GM23248 (cell line): ENCODE results near the gene ARFGAP1. TPM values are rescaled to one million over a fixed set of nuclear protein-coding genes. Genes with fewer than 3 reads are reported as not detected.

Experiments
- DNase-seq: peaks from one replicate; pipeline ENCODE4 v3.0.0-alpha.2; 2015
- H2AFZ ChIP-seq: fragments of 200-600 bp; sonication (generic); 2 replicates; pipeline ENCODE4 v1.6.1; 2016; ENCODE audit warnings: antibody characterized with exemption
- H3F3A ChIP-seq: fragments of 200-600 bp; sonication (generic); 2 replicates; pipeline ENCODE4 v1.6.1; 2016; ENCODE audit warnings: mild to moderate bottlenecking, antibody characterized with exemption, mixed run types; ENCODE audit not compliant: insufficient read depth
- H3K27ac ChIP-seq: fragments of 200-600 bp; sonication (generic); 2 replicates; pipeline ENCODE4 v1.5.1; 2016; ENCODE audit warnings: mild to moderate bottlenecking
- H3K27me3 ChIP-seq: fragments of 200-600 bp; sonication (generic); replicated peaks from 2 replicates; pipeline ENCODE4 v1.6.1; 2016; ENCODE audit warnings: mild to moderate bottlenecking; ENCODE audit not compliant: insufficient read depth
- H3K36me3 ChIP-seq: fragments of 200-600 bp; sonication (generic); 2 replicates; pipeline ENCODE4 v1.6.1; 2016; ENCODE audit warnings: low read depth, mild to moderate bottlenecking
- H3K4me1 ChIP-seq: fragments of 200-600 bp; sonication (generic); 2 replicates; pipeline ENCODE4 v1.6.1; 2016; ENCODE audit warnings: mild to moderate bottlenecking; ENCODE audit not compliant: insufficient read depth
- H3K4me2 ChIP-seq: fragments of 200-600 bp; sonication (generic); one replicate; pipeline ENCODE4 v1.6.1; 2016; ENCODE audit warnings: mild to moderate bottlenecking; ENCODE audit not compliant: unreplicated experiment
- H3K4me3 ChIP-seq: fragments of 200-600 bp; sonication (generic); 2 replicates; pipeline ENCODE4 v1.5.1; 2016; ENCODE audit warnings: mild to moderate bottlenecking
- H3K79me2 ChIP-seq: fragments of 200-600 bp; sonication (generic); 2 replicates; pipeline ENCODE4 v1.6.1; 2016; ENCODE audit warnings: mild to moderate bottlenecking; ENCODE audit not compliant: insufficient read depth
- H3K9ac ChIP-seq: fragments of 200-600 bp; sonication (generic); 2 replicates; pipeline ENCODE4 v1.6.1; 2016; ENCODE audit warnings: mild to moderate bottlenecking
- H3K9me2 ChIP-seq: fragments of 200-600 bp; sonication (generic); 2 replicates; pipeline ENCODE4 v1.6.1; 2016; ENCODE audit warnings: mixed run types, mild to moderate bottlenecking, moderate library complexity; ENCODE audit not compliant: insufficient read depth
- H3K9me3 ChIP-seq: fragments of 200-600 bp; sonication (generic); one replicate; pipeline ENCODE4 v1.6.1; 2017; ENCODE audit warnings: low read depth
- H4K20me1 ChIP-seq: fragments of 200-600 bp; sonication (generic); 2 replicates; pipeline ENCODE4 v1.6.0; 2016; ENCODE audit not compliant: insufficient read depth
- EZH2 ChIP-seq: fragments of 200-600 bp; sonication (generic); IDR thresholded peaks from 2 replicates; pipeline ENCODE4 v1.6.1; 2018; ENCODE audit warnings: antibody characterized with exemption, mild to moderate bottlenecking; ENCODE audit not compliant: insufficient read depth, poor library complexity, severe bottlenecking
- EZH2phosphoT487 ChIP-seq: fragments of 200-600 bp; sonication (generic); IDR thresholded peaks from 2 replicates; pipeline ENCODE4 v1.6.1; 2018; ENCODE audit warnings: antibody characterized with exemption, moderate library complexity, mild to moderate bottlenecking, low read depth; ENCODE audit not compliant: insufficient read depth
- WGBS, 2 experiments: methylation state at CpG; one replicate each; pipeline ENCODE4 v1.1.6; 2015 to 2017; ENCODE audit warnings: low lambda C conversion rate in 2 of 2, low coverage in 1 of 2; ENCODE audit errors: missing lambda C conversion rate in 2 of 2; 5-methylcytosine and 5-hydroxymethylcytosine counted together
- in situ Hi-C: fragments of 300-500 bp; cut with MboI; formaldehyde crosslinking; loops from 2 replicates; pipeline ENCODE4 v1.15.0; 2020
- polyA plus RNA-seq: library from polyadenylated mRNA; unstranded; fragments of >200 nt; fragmentation: Nextera tagmentation; extraction: Ambion mirVana; gene quantifications from 2 replicates; pipeline ENCODE4 v1.2.1, GENCODE V29; 2016
- total RNA-seq: library from RNA; depleted of rRNA; stranded (reverse); fragments of >200 nt; shearing (Covaris generic); gene quantifications from 2 replicates; pipeline ENCODE4 v1.2.3, GENCODE V29; 2014

ARFGAP1 gene
- total and polyA plus RNA-seq, 2 experiments from 2014 or later = 69.0 to 88.5 TPM

DNA sequence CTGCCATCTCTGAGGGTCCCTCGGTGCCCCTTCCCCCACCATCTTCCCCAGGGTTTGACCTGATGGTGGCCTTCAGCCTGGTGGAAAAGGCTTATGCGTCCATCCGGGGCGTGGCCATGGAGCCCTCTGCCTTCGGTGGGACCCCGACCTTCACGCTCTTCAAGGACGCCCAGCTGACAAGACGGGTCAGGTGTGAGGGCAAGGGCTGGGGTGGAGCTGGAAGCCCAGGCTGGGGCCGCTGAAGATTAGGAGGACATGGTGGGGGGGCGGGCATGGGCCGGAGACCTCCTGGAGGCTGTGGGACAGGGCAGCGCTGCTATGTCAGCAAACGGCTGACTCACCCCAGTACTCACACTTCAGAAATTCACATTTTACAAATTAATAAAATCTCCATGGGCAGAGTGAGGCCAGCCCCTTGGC, 43.9 kb downstream of the ARFGAP1 start:
- no peaks in the 10 kb centered on the region for H3K9me3 ChIP-seq
- H3K9ac ChIP-seq = no peak overlapping the region
- no peaks in the 10 kb centered on the region for H3K36me3 ChIP-seq
- TF ChIP-seq EZH2phosphoT487 = no peak
- no peak for TF ChIP-seq EZH2
- WGBS, 2 experiments = 73 to 74% methylated on average over 12 to 14 of the region's 14 CpGs
- H3K9me2 ChIP-seq = no peaks in the 10 kb centered on the region
- H3K79me2 ChIP-seq = no peaks in the 10 kb centered on the region
- no peak overlapping the region for H3K4me2 ChIP-seq
- no peak overlapping the region for H3K27ac ChIP-seq
- H2AFZ ChIP-seq = no peak overlapping the region
- in situ Hi-C loops = no loop called here
- H3K4me1 ChIP-seq = no peaks in the 10 kb centered on the region
- no peaks in the 10 kb centered on the region for H3K27me3 ChIP-seq
- no peak overlapping the region for H3K4me3 ChIP-seq
- no peaks in the 10 kb centered on the region for H3F3A ChIP-seq
- H4K20me1 ChIP-seq = no peaks in the 10 kb centered on the region
- DNase-seq = peak; percentile 16

DNA sequence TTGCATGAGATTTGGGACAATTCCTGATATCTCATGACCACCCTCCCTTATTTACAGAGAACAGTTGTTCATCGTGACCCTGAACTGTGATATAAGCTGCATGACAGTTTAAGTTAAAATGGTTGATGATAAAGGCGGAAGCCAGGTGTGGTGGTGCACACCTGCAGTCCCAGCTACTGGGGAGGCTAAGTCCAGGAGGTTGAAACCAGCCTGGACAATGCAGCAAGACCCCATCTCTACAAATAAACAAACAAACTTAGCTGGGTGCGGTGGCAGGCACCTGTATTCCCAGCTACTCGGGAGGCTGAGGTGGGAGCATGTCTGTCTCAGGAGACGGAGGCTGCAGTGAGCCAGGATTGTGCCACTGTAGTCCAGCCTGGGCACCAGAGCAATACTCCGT, 44.4 kb downstream of the ARFGAP1 start:
- no peak overlapping the region for H3K4me2 ChIP-seq
- no peaks in the 10 kb centered on the region for H3K9me2 ChIP-seq
- 64 to 67% methylated on average over 6 of the region's 6 CpGs for WGBS, 2 experiments
- no peak overlapping the region for H2AFZ ChIP-seq
- H3K9me3 ChIP-seq = no peaks in the 10 kb centered on the region
- H3K27me3 ChIP-seq = no peaks in the 10 kb centered on the region
- DNase-seq = no peak
- H3K36me3 ChIP-seq = no peaks in the 10 kb centered on the region
- H3K79me2 ChIP-seq = no peaks in the 10 kb centered on the region
- no peak overlapping the region for H3K27ac ChIP-seq
- H3K9ac ChIP-seq = no peak overlapping the region
- H4K20me1 ChIP-seq = no peaks in the 10 kb centered on the region
- TF ChIP-seq EZH2phosphoT487 (no peak), EZH2 (no peak)
- H3K4me1 ChIP-seq = no peaks in the 10 kb centered on the region
- H3F3A ChIP-seq = no peaks in the 10 kb centered on the region
- in situ Hi-C loops = no loop called here
- H3K4me3 ChIP-seq = no peak overlapping the region

DNA sequence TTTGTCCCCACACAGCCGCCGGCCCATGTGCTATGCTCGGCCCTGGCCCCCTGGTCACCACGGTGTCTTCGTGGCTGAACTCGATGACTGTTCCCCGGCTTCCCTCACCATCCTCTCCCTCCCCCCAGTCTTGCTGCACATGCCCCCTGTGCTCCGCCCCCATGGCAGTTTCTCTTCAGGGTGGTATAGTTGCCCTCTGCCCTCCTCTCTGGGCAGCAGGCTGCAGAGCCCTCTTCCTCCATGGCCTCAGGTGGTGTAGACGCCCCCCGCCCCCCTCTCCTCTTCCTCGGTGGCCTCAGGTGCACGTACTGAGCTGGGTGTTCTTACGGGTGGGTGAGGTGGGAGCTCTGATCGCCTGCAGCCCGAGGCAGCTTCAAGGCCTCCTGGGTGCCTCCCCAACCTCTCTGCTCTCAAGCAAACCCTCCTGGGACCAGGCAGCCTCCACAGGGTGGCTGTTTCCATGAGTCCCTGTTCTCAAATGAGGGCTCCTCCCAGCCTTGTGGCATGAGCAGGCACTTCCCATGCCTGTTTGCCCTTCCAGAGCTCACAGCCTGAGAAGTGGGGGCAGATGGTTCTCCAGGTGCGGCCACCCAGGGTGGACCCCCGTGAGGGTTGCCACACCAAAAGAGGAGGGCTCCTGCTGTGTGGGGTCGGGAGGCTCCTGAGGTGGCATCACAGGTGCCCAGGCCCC, 45.1 kb downstream of the ARFGAP1 start:
- DNase-seq = no peak
- Histone ChIP-seq H3K9ac (no peak overlapping the region), H3K4me3 (no peak overlapping the region), H3F3A (no peaks in the 10 kb centered on the region), H3K27me3 (0 out of 2 replicates have a peak, but pooled peaks cover 3% of the 10 kb centered on the region), H3K9me3 (no peaks in the 10 kb centered on the region), H2AFZ (no peak overlapping the region), H3K9me2 (no peaks in the 10 kb centered on the region), H3K4me1 (no peaks in the 10 kb centered on the region), H3K27ac (no peak overlapping the region), H4K20me1 (no peaks in the 10 kb centered on the region), H3K36me3 (no peaks in the 10 kb centered on the region), H3K79me2 (no peaks in the 10 kb centered on the region), H3K4me2 (no peak overlapping the region)
- TF ChIP-seq EZH2phosphoT487 (no peak), EZH2 (no peak)
- in situ Hi-C loops = no loop called here
- 62 to 64% methylated on average over 12 to 18 of the region's 18 CpGs for WGBS, 2 experiments

DNA sequence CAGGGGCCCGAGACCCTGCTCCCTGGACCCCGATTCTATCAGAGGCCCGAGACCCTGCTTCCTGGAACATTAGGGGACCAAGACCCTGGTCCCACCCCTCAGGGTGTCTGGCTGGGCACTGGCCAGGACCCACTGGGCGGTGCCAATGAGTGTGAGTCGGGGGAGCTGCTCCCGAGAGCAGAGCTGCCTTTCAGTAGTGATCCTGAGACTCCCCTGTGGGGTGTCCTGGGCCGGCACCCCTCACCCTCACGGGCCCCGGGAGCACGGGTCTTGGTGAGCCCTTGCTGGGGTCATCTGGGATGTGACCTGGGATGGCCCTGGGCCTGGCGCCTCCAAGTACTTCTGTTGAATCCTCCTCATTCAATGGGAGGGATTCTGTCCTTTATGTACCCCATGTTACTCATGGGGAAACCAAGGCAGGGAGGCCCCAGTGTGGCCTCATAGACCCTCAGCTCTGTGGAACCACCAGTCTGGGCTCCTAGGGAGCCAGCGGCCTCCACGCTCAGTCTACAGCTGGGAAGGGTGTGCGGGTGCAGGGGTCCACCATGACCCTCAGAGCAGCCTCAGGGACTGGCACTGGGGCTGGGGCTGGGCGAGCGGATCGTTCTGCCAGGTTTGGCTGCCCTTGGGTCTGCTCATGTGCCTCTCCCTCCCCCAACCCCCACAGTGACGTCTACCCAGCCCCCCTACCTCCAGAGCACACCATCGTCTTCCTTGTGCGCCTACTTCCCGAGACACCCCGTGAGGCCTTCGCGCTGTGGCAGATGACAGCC, 46.0 kb downstream of the ARFGAP1 start:
- H3K27ac ChIP-seq = no peak overlapping the region
- H3F3A ChIP-seq = 0 out of 2 replicates have a peak, but pooled peaks cover 4% of the 10 kb centered on the region
- no peak for TF ChIP-seq EZH2phosphoT487
- TF ChIP-seq EZH2 = no peak
- H2AFZ ChIP-seq = no peak overlapping the region
- no peaks in the 10 kb centered on the region for H4K20me1 ChIP-seq
- in situ Hi-C loops = no loop called here
- H3K9me3 ChIP-seq = no peaks in the 10 kb centered on the region
- no peak overlapping the region for H3K4me3 ChIP-seq
- H3K4me2 ChIP-seq = no peak overlapping the region
- WGBS, 2 experiments = 64 to 74% methylated on average over 21 to 22 of the region's 24 CpGs
- no peaks in the 10 kb centered on the region for H3K4me1 ChIP-seq
- H3K36me3 ChIP-seq = no peaks in the 10 kb centered on the region
- H3K9ac ChIP-seq = no peak overlapping the region
- H3K9me2 ChIP-seq = no peaks in the 10 kb centered on the region
- DNase-seq = no peak
- peaks cover 11% of the 10 kb centered on the region for H3K27me3 ChIP-seq
- H3K79me2 ChIP-seq = no peaks in the 10 kb centered on the region
